GM18505 (cell line): ENCODE measurements around the gene RNPEP.
"Not testable (repeated sequence)": the region's sequence is repeated elsewhere in the genome, so short reads cannot be mapped to it uniquely, and the experiment has no call there.

Source experiments
- ATAC-seq: cut with Tn5 transposase; IDR thresholded peaks from one replicate; pipeline ENCODE4 v1.9.1; 2021; ENCODE audit not compliant: unreplicated experiment
- POLR2A ChIP-seq: IDR thresholded peaks from 4 replicates; pipeline ENCODE4 v1.6.1; 2011; ENCODE audit warnings: borderline replicate concordance; ENCODE audit not compliant: insufficient read depth, insufficient read length; ENCODE audit errors: extremely low read depth

Gene RNPEP

GRCh38 chr1:202046227-202046626, 63.8 kb downstream of the RNPEP start:
- no peak for ATAC-seq
- no peak for TF ChIP-seq POLR2A

- ATAC-seq = no peak
- no peak for TF ChIP-seq POLR2A
Observed at GRCh38 chr1:202046748-202047708, 64.6 kb downstream of the RNPEP start.

- TF ChIP-seq POLR2A = no peak
- ATAC-seq = no peak
Observed at GRCh38 chr1:202047977-202048376, 65.5 kb downstream of the RNPEP start.

GRCh38 chr1:202049129-202049528, 66.7 kb downstream of the RNPEP start:
- TF ChIP-seq POLR2A = no peak
- ATAC-seq = no peak

DNA sequence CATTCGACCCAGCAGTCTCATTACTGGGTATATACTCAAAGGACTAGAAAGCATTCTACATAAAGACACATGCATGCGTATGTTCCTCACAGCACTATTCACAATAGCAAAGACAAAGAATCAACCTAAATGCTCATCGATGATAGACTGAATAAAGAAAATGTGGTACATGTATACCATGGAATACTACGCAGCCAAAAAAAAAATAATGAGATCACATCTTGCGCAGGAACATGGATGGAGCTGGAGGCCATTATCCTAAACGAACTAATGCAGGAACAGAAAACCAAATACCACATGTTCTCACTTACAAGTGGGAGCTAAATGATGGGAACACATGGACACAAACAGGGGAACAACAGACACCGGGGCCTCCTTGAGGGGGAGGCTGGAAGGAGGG, 71.6 kb downstream of the RNPEP start:
- no peak for ATAC-seq

GRCh38 chr1:202054673-202055072, 72.2 kb downstream of the RNPEP start:
- ATAC-seq = not testable (repeated sequence)

More for the DNA sequence above, 71.6 kb downstream of the RNPEP start:
- TF ChIP-seq POLR2A = no peak
